Stimulated activated CD4-positive, alpha-beta T cell treated with anti-CD3 and anti-CD28 coated beads, Interleukin-4, amount 100 ng/mL, for 24 hours (primary cell): ENCODE results near the gene AZIN2.
"Not testable (repeated sequence)": the region's sequence is repeated elsewhere in the genome, so short reads cannot be mapped to it uniquely, and the experiment has no call there.

Experiments used
- DNase-seq: peaks from one replicate; pipeline ENCODE4 v3.0.0-alpha.2; 2020

The AZIN2 gene

GRCh38 chr1:33080885-33081553 is at the start of gene AZIN2:
TSS of gene AZIN2 (plus strand) at chr1:33081153. CDS start at chr1:33082250, 1,097 bp downstream.
- peak; percentile 97 for DNase-seq

- no peak for DNase-seq
Observed at GRCh38 chr1:33031506-33031905, 49.4 kb upstream of the AZIN2 start.

- DNase-seq: no peak
Observed at GRCh38 chr1:33032126-33032869, 48.7 kb upstream of the AZIN2 start.

- peak; percentile 25 for DNase-seq
Observed at GRCh38 chr1:33036051-33036525, 44.9 kb upstream of the AZIN2 start.

- DNase-seq: peak; percentile 94
Observed at GRCh38 chr1:33036526-33037503, 44.1 kb upstream of the AZIN2 start, which contains the start of gene AK2. TSS of gene AK2 (minus strand) at chr1:33036883. CDS start at chr1:33036828, 55 bp downstream.

- no peak for DNase-seq
Observed at GRCh38 chr1:33039840-33040239, 41.1 kb upstream of the AZIN2 start.

GRCh38 chr1:33041026-33041425 is 39.9 kb upstream of the AZIN2 start:
- no peak for DNase-seq

GRCh38 chr1:33042831-33043230 is 38.1 kb upstream of the AZIN2 start:
- DNase-seq: no peak

- no peak for DNase-seq
Observed at GRCh38 chr1:33043267-33044092, 37.5 kb upstream of the AZIN2 start.

GRCh38 chr1:33045246-33045645 is 35.7 kb upstream of the AZIN2 start:
- no peak for DNase-seq

GRCh38 chr1:33045814-33046213 is 35.1 kb upstream of the AZIN2 start:
- no peak for DNase-seq

GRCh38 chr1:33046234-33046633 is 34.7 kb upstream of the AZIN2 start:
- not testable (repeated sequence) for DNase-seq

GRCh38 chr1:33047290-33047689 is 33.7 kb upstream of the AZIN2 start:
- no peak for DNase-seq

GRCh38 chr1:33047839-33048305 is 33.1 kb upstream of the AZIN2 start:
- DNase-seq: no peak

GRCh38 chr1:33048426-33048825 is 32.5 kb upstream of the AZIN2 start:
- no peak for DNase-seq

GRCh38 chr1:33049371-33049770 is 31.6 kb upstream of the AZIN2 start:
- no peak for DNase-seq

- no peak for DNase-seq
Observed at GRCh38 chr1:33050221-33051076, 30.5 kb upstream of the AZIN2 start.

- peak; percentile 36 for DNase-seq
Observed at GRCh38 chr1:33055210-33056008, 25.5 kb upstream of the AZIN2 start.

- DNase-seq: no peak
Observed at GRCh38 chr1:33056426-33056825, 24.5 kb upstream of the AZIN2 start.

- DNase-seq: no peak
Observed at GRCh38 chr1:33057095-33057494, 23.9 kb upstream of the AZIN2 start.
